OCI-LY1 (cell line): ENCODE results near the gene PDE1C.

ENCODE experiments used
- EZH2 ChIP-seq: fragments of 200-600 bp; sonication (generic), shearing (Covaris generic); IDR thresholded peaks from 2 replicates; pipeline ENCODE4 v1.8.0; 2017; ENCODE audit warnings: borderline replicate concordance, mixed run types, mild to moderate bottlenecking, antibody characterized with exemption, low read length, moderate library complexity, mixed read lengths
- TF ChIP-seq, protein P1 (sequence below): fragments of 200-600 bp; sonication (generic), shearing (Covaris generic); IDR thresholded peaks from 2 replicates; pipeline ENCODE4 v1.5.1; 2017; ENCODE audit warnings: mild to moderate bottlenecking, antibody characterized with exemption, low read length, moderate library complexity, mixed read lengths

DNA sequence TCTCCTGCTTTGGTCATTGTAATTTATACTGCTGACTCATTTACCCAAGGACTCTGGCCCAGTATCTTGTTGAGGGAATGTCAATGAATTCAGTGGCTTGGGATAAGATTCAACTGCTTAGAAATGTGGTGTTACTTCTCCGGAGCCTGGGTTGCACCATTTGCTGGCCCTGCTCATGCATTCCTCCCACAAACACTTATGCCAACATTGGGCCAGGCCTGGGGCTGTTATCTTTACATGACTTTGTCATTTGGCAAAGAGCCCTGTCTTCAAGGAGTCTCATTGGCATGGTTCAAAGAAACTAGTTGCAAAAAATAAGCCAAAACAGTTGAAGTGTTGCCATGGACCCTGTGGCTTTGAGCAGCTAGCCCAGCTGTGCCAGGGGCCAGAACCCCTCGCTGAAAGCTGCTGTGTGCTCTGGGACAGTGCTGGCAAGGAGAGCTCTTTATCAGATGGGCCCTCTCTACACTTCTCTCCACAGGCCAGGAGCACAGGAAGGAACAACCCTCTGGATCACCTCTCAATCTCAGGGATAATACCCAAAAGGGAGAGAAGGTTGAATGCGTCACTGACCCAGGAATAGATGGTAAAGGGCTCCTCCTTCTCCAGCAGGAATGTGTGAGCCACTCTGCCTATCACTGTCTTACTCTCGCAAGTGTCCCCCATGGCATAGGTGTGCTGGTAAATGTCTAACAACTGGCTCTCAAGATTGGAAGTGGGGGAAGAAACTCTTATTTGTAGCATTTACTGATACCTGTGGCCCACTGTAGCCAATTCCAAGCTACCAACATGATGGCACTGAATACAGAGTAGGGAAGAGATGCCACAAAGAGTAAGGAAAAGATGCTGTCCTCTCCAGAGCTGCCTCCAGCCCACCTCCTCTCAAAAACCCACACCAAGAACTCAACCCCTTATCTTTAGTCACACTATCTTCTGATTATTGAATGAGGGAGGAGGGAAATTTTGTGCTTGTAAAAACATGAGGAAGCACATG, 23.5 kb upstream of the PDE1C start:
- TF ChIP-seq, protein P1, sequence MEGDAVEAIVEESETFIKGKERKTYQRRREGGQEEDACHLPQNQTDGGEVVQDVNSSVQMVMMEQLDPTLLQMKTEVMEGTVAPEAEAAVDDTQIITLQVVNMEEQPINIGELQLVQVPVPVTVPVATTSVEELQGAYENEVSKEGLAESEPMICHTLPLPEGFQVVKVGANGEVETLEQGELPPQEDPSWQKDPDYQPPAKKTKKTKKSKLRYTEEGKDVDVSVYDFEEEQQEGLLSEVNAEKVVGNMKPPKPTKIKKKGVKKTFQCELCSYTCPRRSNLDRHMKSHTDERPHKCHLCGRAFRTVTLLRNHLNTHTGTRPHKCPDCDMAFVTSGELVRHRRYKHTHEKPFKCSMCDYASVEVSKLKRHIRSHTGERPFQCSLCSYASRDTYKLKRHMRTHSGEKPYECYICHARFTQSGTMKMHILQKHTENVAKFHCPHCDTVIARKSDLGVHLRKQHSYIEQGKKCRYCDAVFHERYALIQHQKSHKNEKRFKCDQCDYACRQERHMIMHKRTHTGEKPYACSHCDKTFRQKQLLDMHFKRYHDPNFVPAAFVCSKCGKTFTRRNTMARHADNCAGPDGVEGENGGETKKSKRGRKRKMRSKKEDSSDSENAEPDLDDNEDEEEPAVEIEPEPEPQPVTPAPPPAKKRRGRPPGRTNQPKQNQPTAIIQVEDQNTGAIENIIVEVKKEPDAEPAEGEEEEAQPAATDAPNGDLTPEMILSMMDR = no peak
- no peak for TF ChIP-seq EZH2
